Liver (tissue), 9 donors: ENCODE results near the gene INA. TPM values are rescaled to one million over a fixed set of nuclear protein-coding genes. Genes with fewer than 3 reads are reported as not detected.

ENCODE experiments used
- DNase-seq: peaks from one replicate; pipeline ENCODE4 v3.0.0-alpha.2; 2017; ENCODE audit warnings: low spot score
- H3K27ac ChIP-seq, 2 donors: one replicate each; pipeline ENCODE4 v1.7.0; 2013; ENCODE audit warnings: inconsistent platforms in 2 of 2, low read length in 2 of 2, control low read depth in 1 of 2, low read depth in 1 of 2, mild to moderate bottlenecking in 1 of 2
- H3K27me3 ChIP-seq, 4 donors: one replicate each; pipeline versions ENCODE4 v1.6.1 to v1.7.0; 2013; ENCODE audit warnings: low read length in 3 of 4, inconsistent platforms in 1 of 4, mild to moderate bottlenecking in 1 of 4, moderate library complexity in 1 of 4; ENCODE audit not compliant: control insufficient read depth in 4 of 4, insufficient read depth in 4 of 4
- H3K36me3 ChIP-seq, 4 donors: one replicate each; pipeline versions ENCODE4 v1.6.1 to v1.7.0; 2013; ENCODE audit warnings: low read length in 3 of 4, mild to moderate bottlenecking in 3 of 4, low read depth in 1 of 4, moderate library complexity in 1 of 4; ENCODE audit not compliant: control insufficient read depth in 4 of 4, insufficient read depth in 3 of 4
- H3K4me1 ChIP-seq, 4 donors: one replicate each; pipeline versions ENCODE4 v1.6.1 to v1.7.0; 2013; ENCODE audit warnings: low read length in 3 of 4, mild to moderate bottlenecking in 3 of 4, moderate library complexity in 1 of 4; ENCODE audit not compliant: control insufficient read depth in 4 of 4, insufficient read depth in 4 of 4
- H3K4me3 ChIP-seq, 3 donors: one replicate each; pipeline versions ENCODE4 v1.6.1 to v1.7.0; 2013; ENCODE audit warnings: low read length in 3 of 3, control low read depth in 1 of 3, low read depth in 1 of 3, mild to moderate bottlenecking in 1 of 3
- H3K9ac ChIP-seq, 2 donors: one replicate each; pipeline ENCODE4 v1.7.0; 2013; ENCODE audit warnings: low read length in 2 of 2, mild to moderate bottlenecking in 2 of 2, moderate library complexity in 2 of 2, control low read depth in 1 of 2, low read depth in 1 of 2
- H3K9me3 ChIP-seq, 4 donors: one replicate each; pipeline versions ENCODE4 v1.6.1 to v1.7.0; 2013; ENCODE audit warnings: low read length in 3 of 4; ENCODE audit not compliant: control insufficient read depth in 4 of 4
- ATF3 ChIP-seq: IDR thresholded peaks from 2 replicates; pipeline ENCODE4 v1.6.1; 2016; ENCODE audit warnings: antibody characterized with exemption
- EGR1 ChIP-seq, 2 donors: IDR thresholded peaks; 2 replicates each; pipeline ENCODE4 v1.6.1; 2016 to 2018; ENCODE audit warnings: antibody characterized with exemption in 2 of 2, low read depth in 2 of 2
- FOXA2 ChIP-seq: IDR thresholded peaks from 2 replicates; pipeline ENCODE4 v1.6.1; 2016; ENCODE audit warnings: antibody characterized with exemption
- HNF4A ChIP-seq, 2 donors: conservative IDR thresholded peaks; 2 replicates each; pipeline ENCODE4 v1.6.1; 2016; ENCODE audit warnings: antibody characterized with exemption in 2 of 2, mild to moderate bottlenecking in 2 of 2
- NR2F2 ChIP-seq: IDR thresholded peaks from 2 replicates; pipeline ENCODE4 v1.6.1; 2016; ENCODE audit warnings: antibody characterized with exemption
- RAD21 ChIP-seq, 2 donors: IDR thresholded peaks; 2 replicates each; pipeline ENCODE4 v1.6.1; 2016; ENCODE audit warnings: antibody characterized with exemption in 2 of 2, mild to moderate bottlenecking in 2 of 2
- RXRA ChIP-seq, 2 donors: IDR thresholded peaks; 2 replicates each; pipeline ENCODE4 v1.6.1; 2017 to 2018; ENCODE audit warnings: antibody characterized with exemption in 2 of 2, mild to moderate bottlenecking in 1 of 2
- TAF1 ChIP-seq: conservative IDR thresholded peaks from 2 replicates; pipeline ENCODE4 v1.6.1; 2016; ENCODE audit warnings: antibody characterized with exemption, mild to moderate bottlenecking
- YY1 ChIP-seq: IDR thresholded peaks from 2 replicates; pipeline ENCODE4 v1.6.1; 2016; ENCODE audit warnings: antibody characterized with exemption, mild to moderate bottlenecking
- ZBTB33 ChIP-seq: IDR thresholded peaks from 2 replicates; pipeline ENCODE4 v1.6.1; 2016; ENCODE audit warnings: antibody characterized with exemption
- WGBS: extraction: QIAGEN DNeasy Blood & Tissue Kit; methylation state at CpG from one replicate; pipeline ENCODE4 v1.1.7; 2013; 5-methylcytosine and 5-hydroxymethylcytosine counted together
- polyA plus RNA-seq, 2 donors: library from polyadenylated mRNA; stranded (reverse) in 1 of 2; unstranded in 1 of 2; fragments of 200-250 nt in 1 of 2; fragments of >200 nt in 1 of 2; fragmentation: Nextera tagmentation in 1 of 2; extraction: Ambion mirVana in 1 of 2; gene quantifications; one replicate each; pipeline versions ENCODE4 v1.2.1 to v1.2.3, GENCODE V29; 2013 to 2015
- total RNA-seq, 2 donors: library from RNA; depleted of rRNA; stranded (reverse); fragments of >200 nt; gene quantifications; one replicate each; pipeline ENCODE4 v1.2.3, GENCODE V29; 2014
- TF ChIP-seq, protein P1 (sequence below): fragments of 150-350 bp; IDR thresholded peaks from 2 replicates; pipeline ENCODE4 v1.5.1; 2017; ENCODE audit warnings: improper control_type of control experiment, low read depth, low read length; ENCODE audit not compliant: missing input control
- TF ChIP-seq, protein P2 (sequence below): IDR thresholded peaks from 2 replicates; pipeline ENCODE4 v1.6.1; 2016; ENCODE audit warnings: antibody characterized with exemption, mild to moderate bottlenecking
- donor health status: healthy.
- donor health status: healthy.
- donor health status: healthy.
- donor health status: healthy.
- donor health status: healthy.

INA gene
- total and polyA plus RNA-seq, 4 donors: not detected

GRCh38 chr10:103333934-103334520, 57.1 kb downstream of the INA start:
- Histone ChIP-seq H3K9me3 (no peaks in the 10 kb centered on the region), H3K9ac (no peak overlapping the region), H3K27me3 (no peaks in the 10 kb centered on the region), H3K36me3 (peaks cover 1 to 15% (median 6%) of the 10 kb centered on the region in 4 donors), H3K4me1 (no peaks in the 10 kb centered on the region), H3K27ac (no peak overlapping the region), H3K4me3 (no peak overlapping the region)
- WGBS: 88% methylated on average over 2 of the region's 2 CpGs
- TF ChIP-seq, protein P1, sequence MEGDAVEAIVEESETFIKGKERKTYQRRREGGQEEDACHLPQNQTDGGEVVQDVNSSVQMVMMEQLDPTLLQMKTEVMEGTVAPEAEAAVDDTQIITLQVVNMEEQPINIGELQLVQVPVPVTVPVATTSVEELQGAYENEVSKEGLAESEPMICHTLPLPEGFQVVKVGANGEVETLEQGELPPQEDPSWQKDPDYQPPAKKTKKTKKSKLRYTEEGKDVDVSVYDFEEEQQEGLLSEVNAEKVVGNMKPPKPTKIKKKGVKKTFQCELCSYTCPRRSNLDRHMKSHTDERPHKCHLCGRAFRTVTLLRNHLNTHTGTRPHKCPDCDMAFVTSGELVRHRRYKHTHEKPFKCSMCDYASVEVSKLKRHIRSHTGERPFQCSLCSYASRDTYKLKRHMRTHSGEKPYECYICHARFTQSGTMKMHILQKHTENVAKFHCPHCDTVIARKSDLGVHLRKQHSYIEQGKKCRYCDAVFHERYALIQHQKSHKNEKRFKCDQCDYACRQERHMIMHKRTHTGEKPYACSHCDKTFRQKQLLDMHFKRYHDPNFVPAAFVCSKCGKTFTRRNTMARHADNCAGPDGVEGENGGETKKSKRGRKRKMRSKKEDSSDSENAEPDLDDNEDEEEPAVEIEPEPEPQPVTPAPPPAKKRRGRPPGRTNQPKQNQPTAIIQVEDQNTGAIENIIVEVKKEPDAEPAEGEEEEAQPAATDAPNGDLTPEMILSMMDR: peak; percentile 46
- TF ChIP-seq NR2F2: no peak
- TF ChIP-seq RAD21 (IDR thresholded peaks at IDR 0.05): peak; percentile 67 to 68
- DNase-seq: no peak

DNA sequence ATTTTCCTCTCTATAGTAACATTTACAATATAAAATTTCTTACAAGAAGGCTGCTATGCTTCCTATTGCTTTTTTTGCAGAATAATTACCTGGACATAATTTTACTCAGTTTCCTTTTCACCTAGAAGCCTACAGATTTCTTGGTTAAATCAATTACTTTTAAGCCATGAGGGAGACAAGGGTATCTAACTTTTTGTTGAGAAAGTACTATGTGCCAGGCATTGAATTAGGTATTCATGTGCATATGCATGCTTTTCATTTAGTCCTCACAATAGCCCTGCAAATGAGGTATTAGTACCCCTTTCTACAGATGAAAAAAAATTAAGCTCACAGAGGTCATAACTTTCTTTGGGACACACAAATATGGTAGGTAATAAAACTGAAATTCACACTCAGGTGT, 57.6 kb downstream of the INA start:
- Histone ChIP-seq H3K9me3 (no peaks in the 10 kb centered on the region), H3K9ac (no peak overlapping the region), H3K36me3 (peaks cover 2 to 17% (median 8%) of the 10 kb centered on the region in 4 donors), H3K4me1 (no peaks in the 10 kb centered on the region), H3K27ac (no peak overlapping the region), H3K4me3 (no peak overlapping the region), H3K27me3 (no peaks in the 10 kb centered on the region)
- no peak for DNase-seq
- TF ChIP-seq, protein P2, sequence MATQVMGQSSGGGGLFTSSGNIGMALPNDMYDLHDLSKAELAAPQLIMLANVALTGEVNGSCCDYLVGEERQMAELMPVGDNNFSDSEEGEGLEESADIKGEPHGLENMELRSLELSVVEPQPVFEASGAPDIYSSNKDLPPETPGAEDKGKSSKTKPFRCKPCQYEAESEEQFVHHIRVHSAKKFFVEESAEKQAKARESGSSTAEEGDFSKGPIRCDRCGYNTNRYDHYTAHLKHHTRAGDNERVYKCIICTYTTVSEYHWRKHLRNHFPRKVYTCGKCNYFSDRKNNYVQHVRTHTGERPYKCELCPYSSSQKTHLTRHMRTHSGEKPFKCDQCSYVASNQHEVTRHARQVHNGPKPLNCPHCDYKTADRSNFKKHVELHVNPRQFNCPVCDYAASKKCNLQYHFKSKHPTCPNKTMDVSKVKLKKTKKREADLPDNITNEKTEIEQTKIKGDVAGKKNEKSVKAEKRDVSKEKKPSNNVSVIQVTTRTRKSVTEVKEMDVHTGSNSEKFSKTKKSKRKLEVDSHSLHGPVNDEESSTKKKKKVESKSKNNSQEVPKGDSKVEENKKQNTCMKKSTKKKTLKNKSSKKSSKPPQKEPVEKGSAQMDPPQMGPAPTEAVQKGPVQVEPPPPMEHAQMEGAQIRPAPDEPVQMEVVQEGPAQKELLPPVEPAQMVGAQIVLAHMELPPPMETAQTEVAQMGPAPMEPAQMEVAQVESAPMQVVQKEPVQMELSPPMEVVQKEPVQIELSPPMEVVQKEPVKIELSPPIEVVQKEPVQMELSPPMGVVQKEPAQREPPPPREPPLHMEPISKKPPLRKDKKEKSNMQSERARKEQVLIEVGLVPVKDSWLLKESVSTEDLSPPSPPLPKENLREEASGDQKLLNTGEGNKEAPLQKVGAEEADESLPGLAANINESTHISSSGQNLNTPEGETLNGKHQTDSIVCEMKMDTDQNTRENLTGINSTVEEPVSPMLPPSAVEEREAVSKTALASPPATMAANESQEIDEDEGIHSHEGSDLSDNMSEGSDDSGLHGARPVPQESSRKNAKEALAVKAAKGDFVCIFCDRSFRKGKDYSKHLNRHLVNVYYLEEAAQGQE: no peak
- TF ChIP-seq RAD21 (IDR thresholded peaks at IDR 0.05): no peak
- TF ChIP-seq YY1: no peak
- no peak for TF ChIP-seq FOXA2
- TF ChIP-seq ZBTB33: no peak
- TF ChIP-seq TAF1: no peak
- no peak for TF ChIP-seq RXRA (IDR thresholded peaks at IDR 0.05)
- TF ChIP-seq EGR1 (IDR thresholded peaks at IDR 0.05; ENCODE audit: low read depth in 2 of 2): no peak
- TF ChIP-seq ATF3: no peak
- no peak for TF ChIP-seq HNF4A (conservative IDR thresholded peaks at IDR 0.05)
- TF ChIP-seq, protein P1: no peak
